Uterus (tissue), 2 donors: ENCODE data around the gene MYBPC2.
A peak's percentile ranks its signal among the peaks of the same experiment; 100 is the strongest.

Experiments used
- POLR2A ChIP-seq, 2 donors: fragments of 450-650 bp; IDR thresholded peaks; one replicate each; pipeline ENCODE4 v1.6.1; 2016; ENCODE audit warnings: antibody characterized with exemption in 2 of 2, mild to moderate bottlenecking in 1 of 2, moderate library complexity in 1 of 2
- TF ChIP-seq, protein P1 (sequence below), 4 experiments: fragments of 200-600 bp in 2 of 4; fragments of 450-650 bp in 2 of 4; sonication (generic) in 2 of 4; IDR thresholded peaks; one replicate each; pipeline ENCODE4 v1.5.1; 2016 to 2019; ENCODE audit warnings: antibody characterized with exemption in 4 of 4, mild to moderate bottlenecking in 2 of 4, moderate library complexity in 1 of 4

DNA sequence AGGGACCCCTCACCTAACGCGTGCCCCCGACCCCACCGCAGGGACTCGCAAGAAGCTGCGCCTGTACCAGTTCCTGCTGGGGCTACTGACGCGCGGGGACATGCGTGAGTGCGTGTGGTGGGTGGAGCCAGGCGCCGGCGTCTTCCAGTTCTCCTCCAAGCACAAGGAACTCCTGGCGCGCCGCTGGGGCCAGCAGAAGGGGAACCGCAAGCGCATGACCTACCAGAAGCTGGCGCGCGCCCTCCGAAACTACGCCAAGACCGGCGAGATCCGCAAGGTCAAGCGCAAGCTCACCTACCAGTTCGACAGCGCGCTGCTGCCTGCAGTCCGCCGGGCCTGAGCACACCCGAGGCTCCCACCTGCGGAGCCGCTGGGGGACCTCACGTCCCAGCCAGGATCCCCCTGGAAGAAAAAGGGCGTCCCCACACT, 4.7 kb upstream of the MYBPC2 start:
- TF ChIP-seq POLR2A (IDR thresholded peaks at IDR 0.05) = peak in 1 of 2 donors; percentile 32
- TF ChIP-seq, protein P1, sequence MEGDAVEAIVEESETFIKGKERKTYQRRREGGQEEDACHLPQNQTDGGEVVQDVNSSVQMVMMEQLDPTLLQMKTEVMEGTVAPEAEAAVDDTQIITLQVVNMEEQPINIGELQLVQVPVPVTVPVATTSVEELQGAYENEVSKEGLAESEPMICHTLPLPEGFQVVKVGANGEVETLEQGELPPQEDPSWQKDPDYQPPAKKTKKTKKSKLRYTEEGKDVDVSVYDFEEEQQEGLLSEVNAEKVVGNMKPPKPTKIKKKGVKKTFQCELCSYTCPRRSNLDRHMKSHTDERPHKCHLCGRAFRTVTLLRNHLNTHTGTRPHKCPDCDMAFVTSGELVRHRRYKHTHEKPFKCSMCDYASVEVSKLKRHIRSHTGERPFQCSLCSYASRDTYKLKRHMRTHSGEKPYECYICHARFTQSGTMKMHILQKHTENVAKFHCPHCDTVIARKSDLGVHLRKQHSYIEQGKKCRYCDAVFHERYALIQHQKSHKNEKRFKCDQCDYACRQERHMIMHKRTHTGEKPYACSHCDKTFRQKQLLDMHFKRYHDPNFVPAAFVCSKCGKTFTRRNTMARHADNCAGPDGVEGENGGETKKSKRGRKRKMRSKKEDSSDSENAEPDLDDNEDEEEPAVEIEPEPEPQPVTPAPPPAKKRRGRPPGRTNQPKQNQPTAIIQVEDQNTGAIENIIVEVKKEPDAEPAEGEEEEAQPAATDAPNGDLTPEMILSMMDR (IDR thresholded peaks at IDR 0.05) = no peak
